ENCODE results near the gene CYP4F2.

Gene CYP4F2

GRCh38 chr19:15928321-15928720, 30.4 kb upstream of the CYP4F2 start:
- no peak overlapping the region for H3K4me3 ChIP-seq
- no peak for DNase-seq (ENCODE audit: low read depth, low spot score)
- TF ChIP-seq EZH2 (IDR thresholded peaks at IDR 0.05) (no peak), FOXP2 (optimal IDR thresholded peaks at IDR 0.05; ENCODE audit: control extremely low read depth, extremely low read length, insufficient read depth) (no peak), POLR2AphosphoS5 (IDR thresholded peaks at IDR 0.05; ENCODE audit: borderline replicate concordance, low read depth, low read length) (no peak)
- no peak overlapping the region for H3K9ac ChIP-seq (ENCODE audit: insufficient read length)
- H3K9me3 ChIP-seq (ENCODE audit: low read depth, low read length), result no peaks in the 10 kb centered on the region
- no peaks in the 10 kb centered on the region for H3K36me3 ChIP-seq (ENCODE audit: insufficient read depth, low read length)
- no peak overlapping the region for H3K27ac ChIP-seq

GRCh38 chr19:15926484-15926883, 28.6 kb upstream of the CYP4F2 start:
- Histone ChIP-seq H3K9me3 (ENCODE audit: low read depth, low read length) (no peaks in the 10 kb centered on the region), H3K9ac (ENCODE audit: insufficient read length) (no peak overlapping the region), H3K4me3 (no peak overlapping the region), H3K27ac (no peak overlapping the region), H3K36me3 (ENCODE audit: insufficient read depth, low read length) (no peaks in the 10 kb centered on the region)
- no peak for DNase-seq (ENCODE audit: low read depth, low spot score)
- TF ChIP-seq POLR2AphosphoS5 (IDR thresholded peaks at IDR 0.05; ENCODE audit: borderline replicate concordance, low read depth, low read length), result no peak

- TF ChIP-seq POLR2AphosphoS5 (IDR thresholded peaks at IDR 0.05; ENCODE audit: borderline replicate concordance, low read depth, low read length) (no peak), FOXP2 (optimal IDR thresholded peaks at IDR 0.05; ENCODE audit: control extremely low read depth, extremely low read length, insufficient read depth) (no peak), EZH2 (IDR thresholded peaks at IDR 0.05) (no peak)
- Histone ChIP-seq H3K9ac (ENCODE audit: insufficient read length) (no peak overlapping the region), H3K36me3 (ENCODE audit: insufficient read depth, low read length) (no peaks in the 10 kb centered on the region), H3K4me3 (no peak overlapping the region), H3K9me3 (ENCODE audit: low read depth, low read length) (no peaks in the 10 kb centered on the region), H3K27ac (no peak overlapping the region)
- DNase-seq (ENCODE audit: low read depth, low spot score), result no peak
Observed at GRCh38 chr19:15923702-15924101, 25.8 kb upstream of the CYP4F2 start.

GRCh38 chr19:15922021-15922420, 24.1 kb upstream of the CYP4F2 start:
- H3K9me3 ChIP-seq (ENCODE audit: low read depth, low read length), result no peaks in the 10 kb centered on the region
- no peaks in the 10 kb centered on the region for H3K36me3 ChIP-seq (ENCODE audit: insufficient read depth, low read length)
- no peak for TF ChIP-seq POLR2AphosphoS5 (IDR thresholded peaks at IDR 0.05; ENCODE audit: borderline replicate concordance, low read depth, low read length)
- no peak for TF ChIP-seq FOXP2 (optimal IDR thresholded peaks at IDR 0.05; ENCODE audit: control extremely low read depth, extremely low read length, insufficient read depth)
- no peak for TF ChIP-seq EZH2 (IDR thresholded peaks at IDR 0.05)
- H3K27ac ChIP-seq, result no peak overlapping the region
- H3K4me3 ChIP-seq, result no peak overlapping the region
- no peak overlapping the region for H3K9ac ChIP-seq (ENCODE audit: insufficient read length)
- DNase-seq (ENCODE audit: low read depth, low spot score), result no peak

- TF ChIP-seq EZH2 (IDR thresholded peaks at IDR 0.05) (no peak), FOXP2 (optimal IDR thresholded peaks at IDR 0.05; ENCODE audit: control extremely low read depth, extremely low read length, insufficient read depth) (no peak), POLR2AphosphoS5 (IDR thresholded peaks at IDR 0.05; ENCODE audit: borderline replicate concordance, low read depth, low read length) (no peak)
- Histone ChIP-seq H3K27ac (no peak overlapping the region), H3K4me3 (no peak overlapping the region), H3K36me3 (ENCODE audit: insufficient read depth, low read length) (no peaks in the 10 kb centered on the region), H3K9ac (ENCODE audit: insufficient read length) (no peak overlapping the region), H3K9me3 (ENCODE audit: low read depth, low read length) (no peaks in the 10 kb centered on the region)
- DNase-seq (ENCODE audit: low read depth, low spot score), result no peak
Observed at GRCh38 chr19:15919243-15919642, 21.4 kb upstream of the CYP4F2 start.

DNA sequence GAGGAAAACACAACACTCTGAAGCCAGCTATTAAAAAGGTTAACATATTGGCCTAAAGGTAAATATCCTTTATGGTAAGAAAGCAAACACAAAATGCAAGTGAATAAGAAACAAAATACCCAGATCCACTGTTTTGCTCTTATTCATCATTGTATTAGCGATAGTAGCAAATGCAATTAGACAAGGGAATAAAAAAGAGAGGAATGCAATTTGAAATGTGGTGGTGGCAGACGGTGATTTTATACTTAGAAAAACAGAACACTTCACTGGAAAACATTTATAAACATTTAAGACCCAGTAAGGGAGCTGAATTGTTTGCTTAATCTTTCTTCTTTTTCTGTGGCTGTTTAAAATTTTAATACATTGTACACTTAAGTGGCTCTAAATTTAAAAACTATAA, 17.2 kb upstream of the CYP4F2 start:
- no peak overlapping the region for H3K4me3 ChIP-seq
- H3K9me3 ChIP-seq (ENCODE audit: low read depth, low read length), result no peaks in the 10 kb centered on the region
- no peak overlapping the region for H3K9ac ChIP-seq (ENCODE audit: insufficient read length)
- H3K36me3 ChIP-seq (ENCODE audit: insufficient read depth, low read length), result no peaks in the 10 kb centered on the region
- no peak overlapping the region for H3K27ac ChIP-seq
- TF ChIP-seq FOXP2 (optimal IDR thresholded peaks at IDR 0.05; ENCODE audit: control extremely low read depth, extremely low read length, insufficient read depth), result no peak
- TF ChIP-seq EZH2 (IDR thresholded peaks at IDR 0.05), result no peak
- TF ChIP-seq POLR2AphosphoS5 (IDR thresholded peaks at IDR 0.05; ENCODE audit: borderline replicate concordance, low read depth, low read length), result no peak
- no peak for DNase-seq (ENCODE audit: low read depth, low spot score)

- DNase-seq (ENCODE audit: low read depth, low spot score), result no peak
- Histone ChIP-seq H3K27ac (no peak overlapping the region), H3K9ac (ENCODE audit: insufficient read length) (no peak overlapping the region), H3K4me3 (no peak overlapping the region), H3K36me3 (ENCODE audit: insufficient read depth, low read length) (no peaks in the 10 kb centered on the region), H3K9me3 (ENCODE audit: low read depth, low read length) (no peaks in the 10 kb centered on the region)
- TF ChIP-seq EZH2 (IDR thresholded peaks at IDR 0.05), result no peak
- TF ChIP-seq FOXP2 (optimal IDR thresholded peaks at IDR 0.05; ENCODE audit: control extremely low read depth, extremely low read length, insufficient read depth), result no peak
- TF ChIP-seq POLR2AphosphoS5 (IDR thresholded peaks at IDR 0.05; ENCODE audit: borderline replicate concordance, low read depth, low read length), result no peak
Observed at GRCh38 chr19:15913830-15914229, 16.0 kb upstream of the CYP4F2 start.

- no peak overlapping the region for H3K4me3 ChIP-seq
- H3K27ac ChIP-seq, result no peak overlapping the region
- no peak overlapping the region for H3K9ac ChIP-seq (ENCODE audit: insufficient read length)
- DNase-seq (ENCODE audit: low read depth, low spot score), result no peak
- H3K9me3 ChIP-seq (ENCODE audit: low read depth, low read length), result no peaks in the 10 kb centered on the region
- TF ChIP-seq EZH2 (IDR thresholded peaks at IDR 0.05), result no peak
- TF ChIP-seq FOXP2 (optimal IDR thresholded peaks at IDR 0.05; ENCODE audit: control extremely low read depth, extremely low read length, insufficient read depth), result no peak
- no peak for TF ChIP-seq POLR2AphosphoS5 (IDR thresholded peaks at IDR 0.05; ENCODE audit: borderline replicate concordance, low read depth, low read length)
- H3K36me3 ChIP-seq (ENCODE audit: insufficient read depth, low read length), result no peaks in the 10 kb centered on the region
Observed at GRCh38 chr19:15913384-15913783, 15.5 kb upstream of the CYP4F2 start.

GRCh38 chr19:15911599-15912235, 13.8 kb upstream of the CYP4F2 start:
- Histone ChIP-seq H3K9me3 (ENCODE audit: low read depth, low read length) (no peaks in the 10 kb centered on the region), H3K9ac (ENCODE audit: insufficient read length) (no peak overlapping the region), H3K36me3 (ENCODE audit: insufficient read depth, low read length) (no peaks in the 10 kb centered on the region), H3K4me3 (no peak overlapping the region), H3K27ac (no peak overlapping the region)
- no peak for DNase-seq (ENCODE audit: low read depth, low spot score)
- TF ChIP-seq FOXP2 (optimal IDR thresholded peaks at IDR 0.05; ENCODE audit: control extremely low read depth, extremely low read length, insufficient read depth) (no peak), POLR2AphosphoS5 (IDR thresholded peaks at IDR 0.05; ENCODE audit: borderline replicate concordance, low read depth, low read length) (no peak), EZH2 (IDR thresholded peaks at IDR 0.05) (no peak)

Data from SK-N-MC (cell line).